ENCODE data around the gene AFF1.

The AFF1 gene

GRCh38 chr4:87180767-87181166 lies 246.0 kb downstream of the AFF1 start:
- FAIRE-seq: no peak

GRCh38 chr4:87185146-87185870 lies 250.5 kb downstream of the AFF1 start:
- FAIRE-seq: no peak

GRCh38 chr4:87188048-87188447 lies 253.2 kb downstream of the AFF1 start:
- FAIRE-seq: no peak

- FAIRE-seq: no peak
Observed at GRCh38 chr4:87188932-87189331, 254.1 kb downstream of the AFF1 start.
